Activated gamma-delta T cell (primary cell): ENCODE measurements around the gene STAG3.
A peak's percentile ranks its signal among the peaks of the same experiment; 100 is the strongest.

ENCODE experiments used
- DNase-seq: peaks from one replicate; lab custom pipeline; 2025; lab: John Stamatoyannopoulos, UW

Gene STAG3

DNA sequence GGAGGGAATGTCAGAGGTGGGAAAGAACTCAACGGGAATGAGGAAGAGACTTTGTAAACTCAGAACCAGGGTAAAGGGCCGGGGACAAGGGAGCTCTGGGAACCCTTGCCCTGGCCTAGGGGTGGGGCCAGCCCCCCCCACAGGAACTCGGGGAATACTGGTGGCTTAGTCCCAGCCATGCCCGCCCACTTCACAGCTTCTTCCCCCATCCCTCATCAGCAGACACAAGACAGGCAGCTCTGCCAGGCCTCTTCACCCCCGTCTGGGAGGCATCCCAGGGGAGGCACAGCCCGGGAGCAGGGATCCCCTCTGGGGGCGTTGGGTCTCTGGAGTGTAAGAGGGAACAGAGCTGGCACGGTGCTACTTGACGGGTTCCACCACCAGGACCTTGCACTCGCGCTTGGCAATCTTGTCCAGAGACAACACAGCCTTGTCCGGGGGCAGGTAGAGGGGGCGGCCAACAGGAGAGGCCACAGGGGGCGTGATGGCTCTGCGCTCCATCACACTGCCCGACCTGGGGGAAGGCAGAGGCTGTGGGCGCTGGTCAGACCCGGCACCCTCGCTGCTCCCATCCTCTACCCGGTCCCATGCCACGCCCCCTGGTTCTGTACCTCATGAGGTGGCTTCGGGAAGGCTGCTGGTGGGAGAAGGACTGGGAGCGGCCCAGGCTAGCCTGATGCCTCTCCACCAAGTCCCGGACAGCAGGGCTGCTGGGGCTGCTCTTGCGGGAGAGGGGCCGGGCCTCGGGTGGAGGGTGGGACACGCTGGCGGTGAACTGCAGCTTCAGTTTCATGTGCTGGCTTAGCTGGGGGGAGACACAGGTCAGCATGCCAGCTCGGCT, 22.8 kb upstream of the STAG3 start:
- DNase-seq = no peak

DNA sequence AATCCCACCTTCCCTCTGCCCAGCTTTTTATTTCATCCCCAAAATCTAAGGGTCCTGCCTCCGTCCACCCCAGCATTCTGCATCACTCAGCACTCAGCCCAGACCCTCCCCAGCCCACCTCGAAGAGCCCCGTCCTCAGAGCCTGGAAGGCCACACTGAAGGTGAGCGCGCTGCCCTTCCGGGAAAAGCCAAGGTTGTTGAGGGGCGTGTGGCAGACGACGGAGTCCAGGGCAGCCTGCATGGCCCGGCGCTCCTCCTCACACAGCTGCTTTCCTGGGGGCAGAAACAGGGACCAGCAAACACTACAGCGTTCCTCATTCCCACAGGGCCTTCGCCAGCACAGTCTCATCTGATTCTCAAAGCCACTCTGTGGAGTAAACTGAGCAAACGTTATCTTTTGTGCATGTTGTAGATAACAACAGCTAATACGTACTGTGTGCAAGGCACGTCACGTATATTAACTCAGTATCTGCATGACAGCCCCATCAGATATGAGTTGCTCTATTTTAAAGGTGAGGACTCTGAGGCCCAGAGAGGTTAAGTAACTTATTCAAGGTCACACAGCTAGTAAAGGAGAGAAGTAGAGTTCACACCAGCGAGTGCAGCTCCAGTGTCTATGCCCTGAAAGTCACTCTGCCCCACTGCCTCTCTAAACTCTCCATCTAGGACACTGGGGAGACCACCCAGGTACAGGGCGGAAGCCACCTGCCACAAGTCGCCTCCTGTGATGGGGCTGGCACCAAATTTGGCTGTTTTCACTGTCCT, 22.0 kb upstream of the STAG3 start:
- no peak for DNase-seq

DNA sequence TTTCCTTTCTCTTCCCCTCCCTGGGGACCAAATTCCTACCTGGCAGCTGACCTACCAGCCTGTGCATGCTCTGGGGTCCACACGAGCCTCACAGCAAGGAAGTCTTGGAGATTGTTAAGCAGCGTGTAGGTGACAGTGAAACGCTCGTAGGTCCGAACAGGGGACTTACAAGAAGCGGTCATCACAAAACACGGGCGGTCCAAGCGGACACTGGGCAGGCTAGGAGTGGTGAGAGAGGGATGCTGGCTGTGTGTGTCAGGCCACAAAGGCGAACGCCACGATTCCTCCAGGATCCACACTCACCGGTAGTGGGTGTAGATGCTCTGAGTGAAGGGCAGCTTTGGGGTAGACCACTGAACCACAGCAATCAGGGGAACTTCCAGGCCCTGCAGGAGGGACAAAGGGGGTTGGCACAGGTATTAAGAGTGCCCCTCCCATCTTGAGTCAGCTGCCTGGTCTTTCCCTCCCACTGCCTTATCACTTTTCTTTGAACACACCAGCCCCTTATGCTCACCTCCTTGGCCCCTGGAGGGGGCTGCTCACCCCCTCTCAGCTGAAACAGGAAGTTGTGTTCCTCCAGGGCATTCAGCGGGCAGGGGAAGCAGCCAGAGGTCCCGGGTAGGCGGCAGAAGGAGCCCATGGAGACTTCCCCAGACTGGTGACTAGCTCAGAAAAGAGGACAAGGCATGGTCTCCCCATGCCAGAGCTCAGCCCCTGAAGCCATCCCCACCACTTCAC, 21.2 kb upstream of the STAG3 start:
- no peak for DNase-seq

DNA sequence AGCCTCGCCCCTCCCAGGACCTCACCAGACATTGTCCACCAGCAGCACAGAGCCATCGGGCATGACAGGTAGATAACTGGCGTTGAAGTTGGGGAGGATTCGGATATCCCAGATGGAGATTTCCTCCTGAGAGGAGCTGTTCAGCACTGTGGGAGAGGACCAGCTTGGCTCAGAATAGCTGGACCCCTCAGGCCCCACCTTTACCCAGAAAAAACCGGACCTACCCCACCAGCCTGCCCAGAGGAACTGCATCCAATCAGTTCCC, 20.7 kb upstream of the STAG3 start:
- DNase-seq = no peak

DNA sequence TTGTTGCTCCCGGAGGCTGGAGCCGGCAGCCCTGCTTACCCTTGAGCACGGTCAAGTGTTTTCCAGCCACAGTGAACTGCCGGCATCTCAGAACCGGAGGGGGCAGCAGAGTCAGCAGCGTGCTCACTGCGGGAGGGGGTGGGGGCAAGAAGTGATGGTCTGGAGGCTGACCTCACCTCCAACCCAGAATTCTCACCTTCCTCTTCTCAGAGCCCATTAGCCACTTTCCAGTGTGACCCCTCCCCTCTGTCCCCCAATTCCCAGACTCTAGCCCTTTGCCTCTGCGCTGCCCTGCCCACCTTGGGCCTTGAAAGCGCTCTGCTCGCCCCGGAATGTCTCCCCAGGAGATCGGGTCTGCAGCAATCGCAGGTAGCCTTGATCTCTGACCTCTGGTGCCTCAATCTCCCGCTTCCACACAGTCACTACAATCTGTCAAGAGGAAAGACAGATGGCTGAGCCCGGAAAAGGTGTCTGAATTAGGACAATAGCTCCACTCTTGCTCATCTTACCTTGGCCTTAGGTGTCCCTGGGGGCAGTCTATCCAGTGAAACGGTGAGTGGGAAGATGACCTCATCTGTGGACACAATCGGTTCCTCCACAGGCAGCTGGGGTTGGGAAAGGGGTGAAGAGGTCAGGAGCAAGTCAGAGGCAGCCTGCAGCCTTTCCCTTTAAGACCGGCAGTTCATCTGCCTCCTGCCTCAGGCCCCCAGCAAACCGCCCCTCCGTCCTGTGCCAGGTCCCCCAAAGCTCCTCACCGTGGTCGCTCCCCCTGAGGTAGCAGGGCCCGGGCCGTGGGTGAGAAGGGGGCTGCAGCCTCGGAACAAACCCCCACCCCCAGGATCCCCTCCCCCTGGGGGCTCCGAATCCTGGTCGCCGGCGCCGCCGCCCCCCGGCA, 20.1 kb upstream of the STAG3 start:
- no peak for DNase-seq

DNA sequence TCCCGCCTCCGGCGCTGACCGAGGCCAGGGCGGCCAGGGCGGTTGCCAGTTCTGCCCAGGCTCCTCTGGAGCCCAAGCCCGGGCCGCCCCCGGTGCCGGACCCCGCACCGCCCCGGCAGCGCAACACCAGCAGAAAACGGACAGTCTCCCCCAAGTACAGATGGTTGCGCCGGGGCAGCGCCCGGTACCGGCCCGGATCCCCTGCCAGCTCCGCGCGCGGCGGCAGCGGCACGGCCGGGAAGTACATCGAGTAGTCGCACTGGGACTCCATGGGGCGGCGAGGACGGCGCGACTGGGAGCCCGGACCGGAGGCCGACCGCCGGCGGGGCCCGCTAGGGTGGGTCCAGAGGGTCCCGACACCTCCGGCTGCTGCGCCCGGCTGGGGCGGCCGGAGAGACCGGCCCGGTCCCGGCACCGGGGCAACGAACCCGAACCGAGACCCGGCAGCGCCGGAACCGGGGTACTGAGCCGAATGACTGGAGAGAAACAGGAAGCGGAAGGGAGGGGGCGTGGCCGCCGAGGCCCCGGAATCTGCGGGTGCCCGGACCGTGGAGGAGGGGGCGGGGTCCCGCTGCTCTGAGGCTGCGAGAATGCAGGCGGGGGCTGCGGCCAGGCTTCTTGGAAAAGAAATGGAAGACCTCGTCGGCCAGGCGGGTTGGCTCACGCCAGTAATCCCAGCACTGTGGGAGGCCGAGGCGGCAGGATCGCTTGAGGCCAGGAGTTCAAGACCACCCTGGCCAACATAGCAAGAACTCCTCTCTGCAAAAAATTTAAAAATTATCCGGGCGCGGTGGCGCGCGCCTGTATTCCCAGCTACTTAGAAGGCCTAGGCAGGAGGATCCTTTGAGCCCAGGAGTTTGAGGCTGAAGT, 19.3 kb upstream of the STAG3 start, which contains the start of gene TRAPPC14:
TSS of gene TRAPPC14 (minus strand) at position 495 of the 870 bp plus-strand sequence. CDS start at position 271, 224 bp downstream.
- peak; percentile 72 for DNase-seq

DNA sequence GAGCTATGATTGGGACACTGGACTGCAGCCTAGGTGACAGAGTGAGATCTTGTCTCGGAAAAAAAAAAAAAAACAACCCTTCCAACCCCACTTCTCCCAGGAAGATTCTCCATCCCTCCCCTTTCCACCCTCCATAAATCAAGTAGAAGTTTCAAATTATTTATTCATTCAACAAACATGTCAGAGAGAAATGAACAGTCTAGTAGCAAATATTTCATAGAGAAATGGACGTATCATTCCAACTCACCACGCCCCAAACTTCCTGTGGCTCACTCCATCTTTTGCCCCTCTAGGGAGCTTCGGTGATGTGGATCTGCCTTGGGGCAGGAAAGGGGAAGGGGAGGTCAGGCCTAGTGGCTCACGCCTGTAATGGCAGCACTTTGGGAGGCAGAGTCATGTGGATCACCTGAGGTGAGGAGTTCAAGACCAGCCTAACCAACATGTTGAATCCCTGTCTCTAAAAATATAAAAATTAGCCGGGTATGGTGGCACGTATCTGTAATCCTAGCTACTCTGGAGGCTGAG, 18.6 kb upstream of the STAG3 start:
- no peak for DNase-seq

DNA sequence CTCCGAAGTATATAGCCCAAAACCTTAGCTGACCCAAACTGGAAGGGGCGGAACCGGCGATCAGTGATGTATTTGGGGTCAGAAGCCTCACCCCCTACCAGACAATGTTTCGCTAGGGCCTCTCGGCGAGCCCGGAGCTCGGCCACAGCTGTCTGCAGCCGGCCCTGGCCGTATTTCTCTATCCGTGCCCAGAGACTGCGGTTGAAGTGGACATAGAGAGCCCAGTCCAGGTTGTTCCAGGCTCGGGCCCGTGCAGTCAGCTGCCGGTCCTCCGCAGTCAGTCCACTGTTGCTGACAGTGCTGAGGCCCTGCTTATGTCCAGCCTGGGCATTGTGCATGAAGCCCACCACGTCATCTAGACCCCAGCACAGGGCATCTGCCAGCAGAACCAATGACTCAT, 17.7 kb upstream of the STAG3 start:
- no peak for DNase-seq

DNA sequence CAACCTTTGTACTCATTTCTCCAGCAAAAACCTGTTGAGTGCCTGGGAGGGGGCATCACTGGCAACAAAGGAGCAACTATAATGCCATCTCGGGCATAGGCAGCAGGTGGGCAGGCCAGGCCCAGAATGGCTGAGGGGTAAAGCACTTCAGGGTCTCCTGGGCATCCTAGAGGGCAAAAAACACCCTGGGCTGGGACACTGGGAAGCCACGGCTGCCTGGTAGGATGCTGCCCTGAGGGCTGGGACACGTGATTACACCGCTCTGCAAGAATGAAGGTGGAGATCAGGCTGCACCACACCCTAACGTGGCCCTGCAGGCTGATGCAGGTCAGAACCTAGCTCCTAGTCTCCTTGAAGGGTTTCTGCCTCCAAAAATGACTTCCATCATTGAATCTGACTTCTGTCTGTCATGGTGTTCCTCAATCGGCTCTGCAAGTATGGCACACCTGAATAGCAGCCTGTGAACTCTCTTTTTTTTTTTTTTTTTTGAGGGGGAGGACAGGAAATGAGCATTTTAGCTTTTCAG, 14.6 kb upstream of the STAG3 start:
- no peak for DNase-seq

DNA sequence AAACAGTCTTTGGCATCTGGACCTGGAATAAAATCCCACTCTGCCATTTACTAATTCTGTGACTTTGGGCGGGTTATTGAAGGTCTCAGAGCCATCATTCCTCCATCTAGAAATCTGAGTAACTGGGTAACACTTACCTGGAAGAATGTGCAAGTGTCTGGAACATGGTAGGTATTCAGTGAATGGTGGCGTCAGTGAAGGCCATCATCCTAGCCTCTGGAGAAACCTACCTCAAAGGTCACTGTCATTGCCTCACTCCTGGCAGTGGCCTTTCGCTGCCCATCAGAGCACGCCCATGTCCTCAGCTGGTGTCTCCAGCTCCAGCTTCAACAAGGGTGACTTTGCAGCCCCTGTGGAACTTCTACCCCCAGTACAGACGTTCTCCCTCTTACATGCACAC, 13.8 kb upstream of the STAG3 start:
- no peak for DNase-seq

DNA sequence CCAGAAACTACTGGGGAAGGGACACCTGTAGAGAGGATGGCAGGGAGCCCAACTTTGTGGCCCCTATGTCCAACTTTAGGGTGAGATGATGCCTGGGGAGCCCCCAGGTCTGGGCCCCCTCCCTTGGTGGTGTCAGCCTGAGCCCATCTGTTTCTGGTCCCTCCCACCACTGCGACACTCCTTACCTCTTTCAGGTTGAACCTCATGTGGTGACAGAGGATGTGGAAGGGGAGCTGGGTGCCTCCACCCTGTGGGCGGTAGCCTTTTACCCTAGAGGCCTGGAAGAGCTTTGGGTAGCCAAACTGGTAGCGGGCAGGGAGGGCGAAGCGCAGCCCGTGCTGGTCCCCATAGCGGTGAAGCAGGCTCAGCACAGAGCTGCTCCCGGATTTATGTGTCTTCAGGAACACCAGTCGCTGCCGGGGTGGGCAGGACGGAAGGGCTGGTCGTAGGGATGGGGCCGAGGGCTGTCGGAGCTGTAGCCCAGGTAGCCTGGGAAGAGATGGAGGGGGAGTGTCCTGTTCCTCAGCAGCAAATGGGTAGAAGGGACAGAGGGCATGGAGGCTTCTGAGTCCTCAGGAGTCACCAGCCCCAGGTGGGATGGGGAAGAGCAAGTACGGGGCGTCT, 11.3 kb upstream of the STAG3 start:
- DNase-seq = no peak

DNA sequence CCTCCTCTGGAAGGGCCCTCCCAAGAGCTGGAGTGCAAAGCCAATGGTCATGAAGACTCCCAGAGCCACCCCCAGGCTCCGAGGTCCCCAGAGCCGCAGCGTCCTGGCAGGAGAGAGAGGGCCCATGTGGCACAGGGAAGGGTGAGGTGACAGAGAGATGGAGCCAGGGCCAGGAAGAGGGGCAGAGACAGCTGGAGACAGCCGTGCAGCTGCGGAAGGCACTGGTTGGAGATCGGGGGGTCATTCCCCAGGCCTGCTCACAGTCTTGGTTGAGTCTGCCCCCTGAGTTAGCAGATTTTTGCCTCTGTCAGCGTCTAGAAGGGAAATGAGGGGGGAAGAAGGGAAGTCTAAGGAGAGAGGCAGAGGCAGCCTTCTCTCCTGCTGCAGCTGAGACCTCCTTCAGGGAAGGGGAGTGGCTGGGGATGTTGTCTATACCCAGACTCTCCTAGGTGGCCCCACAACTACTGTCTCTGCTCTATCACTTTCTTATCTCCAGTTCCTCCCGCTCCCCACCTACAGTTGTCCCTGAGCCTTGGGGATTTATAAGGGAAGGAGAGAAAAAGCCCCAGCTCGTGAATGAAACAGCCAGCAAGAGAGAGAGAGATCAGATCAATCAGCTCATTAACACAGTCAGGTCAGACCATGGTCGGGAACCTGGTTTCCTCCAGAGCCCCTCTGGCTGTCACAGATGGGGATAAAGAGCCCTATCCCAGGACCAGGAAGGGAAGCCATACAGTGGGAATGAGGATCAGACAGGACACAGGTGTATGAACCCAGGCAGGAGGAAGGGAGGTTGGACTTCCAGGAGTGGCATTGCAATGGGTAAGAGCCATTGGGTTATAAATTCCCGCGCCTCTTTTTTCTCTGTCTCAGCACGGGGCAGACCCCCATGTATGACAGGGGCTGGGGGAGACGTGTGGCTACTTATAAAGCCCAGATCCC, 10.5 kb upstream of the STAG3 start:
- no peak for DNase-seq

DNA sequence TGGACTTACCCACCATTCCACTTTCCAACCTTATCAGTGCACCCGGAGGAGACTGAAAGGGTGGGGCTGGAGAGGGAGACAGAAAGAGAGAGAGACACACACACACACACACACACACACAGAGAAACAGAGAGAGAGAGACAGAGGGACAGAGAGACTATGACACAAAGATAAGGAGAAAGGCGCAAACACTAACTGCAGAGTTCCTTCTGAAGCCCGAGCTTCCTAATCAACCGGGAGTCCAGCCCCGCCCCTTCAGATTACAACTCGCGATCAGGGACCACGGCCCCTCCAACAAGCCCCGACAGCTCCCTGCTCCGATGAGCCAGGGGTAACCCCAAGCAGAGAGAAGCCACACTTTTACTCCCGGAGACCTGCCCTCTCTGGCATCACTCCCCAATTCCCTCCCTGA, 9.8 kb upstream of the STAG3 start:
- no peak for DNase-seq

DNA sequence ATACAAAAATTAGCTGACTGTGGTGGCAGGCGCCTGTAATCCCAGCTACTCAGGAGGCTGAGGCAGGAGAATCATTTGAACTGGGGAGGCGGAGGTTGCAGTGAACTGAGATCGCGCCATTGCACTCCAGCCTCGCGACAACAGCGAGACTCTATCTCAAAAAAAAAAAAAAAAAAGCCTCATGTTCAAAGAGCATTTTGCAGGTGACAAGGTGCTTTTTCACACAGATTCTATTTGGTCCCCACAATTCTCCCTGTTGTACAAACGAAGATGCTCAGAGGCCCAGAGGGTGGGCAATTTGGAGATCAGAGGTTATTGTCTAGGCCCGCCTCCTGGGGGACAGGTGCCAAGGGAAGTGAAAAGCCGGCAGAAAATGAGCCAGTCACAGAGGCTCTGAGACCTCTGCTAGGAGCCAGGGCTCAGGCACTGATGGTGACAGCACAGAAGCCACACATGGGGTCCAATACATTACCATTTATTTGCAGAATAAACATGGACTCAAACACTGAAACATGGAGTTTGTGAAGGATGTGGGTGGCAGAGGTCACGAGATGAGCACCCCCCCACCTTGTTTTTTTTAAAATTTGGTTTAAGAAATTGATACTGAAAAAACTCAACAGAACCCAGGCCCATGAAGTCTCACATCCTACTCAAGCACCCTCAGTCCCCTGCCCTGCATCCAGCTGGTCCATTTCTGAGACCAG, 8.4 kb upstream of the STAG3 start:
- no peak for DNase-seq

DNA sequence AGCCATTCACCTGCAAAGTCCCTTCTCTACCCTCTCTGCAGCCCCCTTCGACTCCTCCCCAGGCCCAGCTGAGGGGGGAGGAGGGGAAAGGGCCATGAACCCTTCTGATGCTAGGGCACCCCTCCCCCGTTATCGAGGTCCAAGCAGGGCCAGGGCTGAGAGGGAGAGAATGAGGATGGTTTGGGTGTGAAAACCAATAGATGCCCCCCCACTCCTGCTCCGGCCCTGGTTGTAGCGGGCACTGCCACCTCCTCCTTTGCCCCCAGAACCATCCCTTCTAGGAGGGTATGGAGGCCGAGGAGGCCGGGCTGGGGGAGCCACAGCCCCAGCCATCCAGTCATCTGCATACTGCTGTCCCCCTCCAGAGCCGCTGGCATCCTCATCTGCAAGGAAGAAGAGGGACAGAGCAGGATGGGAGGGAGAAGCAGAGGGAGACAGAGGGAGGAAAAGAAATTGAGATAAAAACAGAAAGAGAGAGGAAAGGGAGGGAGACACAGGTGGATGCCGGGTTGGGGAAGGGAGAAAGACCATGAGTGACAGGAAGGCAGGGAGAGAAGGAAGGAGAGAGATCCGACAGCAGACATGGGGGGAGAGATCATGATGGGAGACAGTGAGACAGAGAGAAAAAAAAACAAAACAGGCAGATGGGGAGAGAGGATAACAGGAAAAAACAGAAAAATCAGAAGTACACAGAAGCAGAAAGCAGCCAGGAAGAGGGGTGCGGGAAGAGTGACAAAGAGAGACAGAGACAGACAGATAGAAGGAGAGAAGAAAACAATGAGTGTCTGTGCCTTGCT, 7.4 kb upstream of the STAG3 start:
- DNase-seq = no peak

DNA sequence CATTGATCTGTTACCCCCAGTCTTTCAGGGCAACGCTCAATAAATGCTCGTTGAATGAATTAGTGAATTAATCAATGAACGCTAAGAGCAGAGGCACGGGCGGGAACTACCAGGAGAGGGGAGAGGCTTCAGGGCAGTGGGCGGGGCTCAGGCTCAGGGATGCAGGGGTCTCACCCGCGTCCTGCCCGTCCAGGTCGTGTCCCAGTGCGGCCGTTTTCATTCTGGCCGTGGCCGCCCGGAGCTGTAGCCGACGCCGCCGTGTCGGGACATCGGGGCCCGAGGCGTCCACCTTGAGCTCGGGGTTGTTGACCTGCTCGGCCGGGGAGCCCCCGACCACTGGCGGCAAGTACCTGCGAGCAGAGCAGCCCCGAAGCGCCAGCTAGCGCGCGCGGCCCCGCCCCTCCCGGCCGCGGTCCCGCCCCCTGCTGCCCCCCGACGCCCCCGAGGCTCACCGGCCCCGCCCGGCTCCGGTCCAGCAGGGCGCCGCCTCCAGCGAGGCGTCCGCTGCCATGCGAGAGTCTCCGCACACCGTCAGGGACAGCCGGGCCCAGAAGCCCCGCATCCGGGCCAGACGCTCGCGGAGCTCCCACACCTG, 6.5 kb upstream of the STAG3 start:
- DNase-seq = peak; percentile 33

DNA sequence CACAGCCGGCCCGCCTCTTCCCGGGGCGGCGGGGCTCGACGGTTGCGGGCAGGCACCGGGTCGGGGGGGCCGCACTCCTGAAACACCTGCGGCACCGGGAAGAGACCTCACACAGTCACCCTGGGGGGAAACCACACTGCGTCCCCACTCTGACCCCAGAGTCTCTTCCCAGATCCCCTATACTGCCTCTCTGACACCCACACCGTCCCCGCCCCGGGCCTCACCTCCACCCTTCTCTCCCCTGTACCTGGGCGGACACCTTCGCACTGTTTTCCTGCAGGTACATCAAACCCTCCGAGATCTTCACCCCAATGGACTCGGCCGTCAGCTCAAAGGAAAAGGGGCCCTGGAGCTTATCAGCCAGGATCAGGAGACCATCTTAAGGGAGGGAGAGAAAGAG, 5.9 kb upstream of the STAG3 start:
- no peak for DNase-seq
